ENCODE measurements around the gene CBFA2T2.

CBFA2T2 gene

GRCh38 chr20:33650111-33650752 lies 160.3 kb downstream of the CBFA2T2 start:
- no peak for DNase-seq (ENCODE audit: low spot score)

- peak; percentile 30 for DNase-seq (ENCODE audit: low spot score)
Measured at GRCh38 chr20:33650753-33651561, 161.1 kb downstream of the CBFA2T2 start.

- no peak for DNase-seq (ENCODE audit: low spot score)
Measured at GRCh38 chr20:33651562-33652048, 161.7 kb downstream of the CBFA2T2 start.

- DNase-seq (ENCODE audit: low spot score), result peak; percentile 88
Measured at GRCh38 chr20:33653218-33653899, 163.5 kb downstream of the CBFA2T2 start.

GRCh38 chr20:33653900-33654596 lies 164.2 kb downstream of the CBFA2T2 start:
- DNase-seq (ENCODE audit: low spot score), result peak; percentile 37

- DNase-seq (ENCODE audit: low spot score), result peak; percentile 25
Measured at GRCh38 chr20:33654680-33655161, 164.8 kb downstream of the CBFA2T2 start.

GRCh38 chr20:33655164-33655563 lies 165.3 kb downstream of the CBFA2T2 start:
- DNase-seq (ENCODE audit: low spot score), result no peak

GRCh38 chr20:33656010-33656782 lies 166.3 kb downstream of the CBFA2T2 start:
- DNase-seq (ENCODE audit: low spot score), result no peak

- no peak for DNase-seq (ENCODE audit: low spot score)
Measured at GRCh38 chr20:33656783-33657703, 167.1 kb downstream of the CBFA2T2 start.

- DNase-seq (ENCODE audit: low spot score), result no peak
Measured at GRCh38 chr20:33657704-33658095, 167.8 kb downstream of the CBFA2T2 start.

GRCh38 chr20:33658510-33658909 lies 168.6 kb downstream of the CBFA2T2 start:
- no peak for DNase-seq (ENCODE audit: low spot score)

- no peak for DNase-seq (ENCODE audit: low spot score)
Measured at GRCh38 chr20:33658929-33659328, 169.0 kb downstream of the CBFA2T2 start.

GRCh38 chr20:33659341-33660034 lies 169.6 kb downstream of the CBFA2T2 start:
- DNase-seq (ENCODE audit: low spot score), result no peak

GRCh38 chr20:33660035-33660684 lies 170.3 kb downstream of the CBFA2T2 start:
- no peak for DNase-seq (ENCODE audit: low spot score)

- no peak for DNase-seq (ENCODE audit: low spot score)
Measured at GRCh38 chr20:33660685-33661058, 170.8 kb downstream of the CBFA2T2 start.

GRCh38 chr20:33662172-33662571 lies 172.3 kb downstream of the CBFA2T2 start, which contains the start of gene C20orf144:
TSS of gene C20orf144 (plus strand) at chr20:33662327. CDS start at chr20:33662346, 19 bp downstream.
- DNase-seq (ENCODE audit: low spot score), result no peak

- peak; percentile 83 for DNase-seq (ENCODE audit: low spot score)
Measured at GRCh38 chr20:33663161-33664084, 173.5 kb downstream of the CBFA2T2 start.
